GM15510 (cell line): ENCODE results near the gene RIN1.

Experiments
- POLR2A ChIP-seq: IDR thresholded peaks from 3 replicates; pipeline ENCODE4 v1.6.1; 2011; ENCODE audit warnings: borderline replicate concordance; ENCODE audit not compliant: insufficient read length; ENCODE audit errors: extremely low read depth

Gene RIN1

GRCh38 chr11:66329165-66329673, 7.0 kb downstream of the RIN1 start:
- TF ChIP-seq POLR2A: no peak

- TF ChIP-seq POLR2A: no peak
These were observed 7.7 kb downstream of the RIN1 start for GRCh38 chr11:66328302-66329144.

- TF ChIP-seq POLR2A: no peak
These were observed 8.3 kb downstream of the RIN1 start for GRCh38 chr11:66328031-66328301.

- no peak for TF ChIP-seq POLR2A
These were observed 8.8 kb downstream of the RIN1 start for GRCh38 chr11:66327171-66328030.

- TF ChIP-seq POLR2A: no peak
These were observed 9.7 kb downstream of the RIN1 start for GRCh38 chr11:66326261-66327111.

DNA sequence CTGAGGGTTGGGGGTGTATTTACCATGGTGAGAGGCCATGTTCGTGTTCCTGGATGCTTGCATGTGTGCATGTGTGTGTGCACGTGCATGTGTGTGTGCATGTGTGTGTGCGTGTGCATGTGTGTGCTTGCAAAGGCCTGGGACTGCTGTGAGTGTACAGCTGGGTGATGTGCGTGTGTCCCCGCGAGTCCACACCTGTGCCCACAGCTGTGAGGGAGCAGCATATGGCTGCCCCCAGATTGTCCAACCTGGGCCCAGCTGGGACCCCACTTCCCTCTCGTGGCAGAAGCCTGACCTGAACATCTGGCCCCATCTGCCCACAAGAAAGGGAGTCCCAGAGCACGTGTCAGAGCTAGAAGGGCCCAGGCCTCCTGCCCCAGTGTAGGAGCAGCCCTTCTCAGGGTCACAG, 11.0 kb downstream of the RIN1 start:
- TF ChIP-seq POLR2A: no peak

GRCh38 chr11:66324664-66325063, 11.6 kb downstream of the RIN1 start:
- no peak for TF ChIP-seq POLR2A

DNA sequence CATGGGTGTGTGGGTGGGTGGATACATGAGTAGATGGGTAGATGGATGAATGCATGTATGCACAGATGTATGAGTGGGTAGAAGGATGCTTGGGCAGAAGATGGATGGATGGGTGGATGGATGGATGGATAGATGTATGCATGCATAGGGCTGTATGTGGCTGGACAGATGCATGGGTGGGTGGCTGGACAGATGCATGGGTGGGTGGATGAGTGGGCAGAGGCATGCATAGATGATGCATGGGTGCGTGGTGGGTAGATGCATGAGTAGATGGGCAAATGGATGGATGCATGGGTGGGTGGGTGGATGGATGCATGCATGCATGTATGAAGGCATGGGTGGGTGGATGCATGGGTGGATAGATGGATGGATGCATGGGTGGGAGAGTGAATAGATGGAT, 12.6 kb downstream of the RIN1 start:
- TF ChIP-seq POLR2A: no peak

GRCh38 chr11:66322732-66323427, 13.4 kb downstream of the RIN1 start:
- TF ChIP-seq POLR2A: no peak

GRCh38 chr11:66321606-66322005, 14.6 kb downstream of the RIN1 start:
- no peak for TF ChIP-seq POLR2A

GRCh38 chr11:66318600-66318970, 17.6 kb downstream of the RIN1 start:
- no peak for TF ChIP-seq POLR2A

- TF ChIP-seq POLR2A: no peak
These were observed 18.3 kb downstream of the RIN1 start for GRCh38 chr11:66317723-66318599.

GRCh38 chr11:66317322-66317722, 18.9 kb downstream of the RIN1 start:
- no peak for TF ChIP-seq POLR2A

GRCh38 chr11:66316849-66317251, 19.4 kb downstream of the RIN1 start, which contains the start of gene CD248:
Gene CD248 (minus strand): TSS chr11:66317044. CDS start chr11:66317027, 17 bp downstream.
- no peak for TF ChIP-seq POLR2A
